Measurements from ENCODE around the gene KCNJ6. TPM values are rescaled to one million over a fixed set of nuclear protein-coding genes. Genes with fewer than 3 reads are reported as not detected.

Gene KCNJ6
- total RNA-seq, 1 donor from 2014 or later = not detected

DNA sequence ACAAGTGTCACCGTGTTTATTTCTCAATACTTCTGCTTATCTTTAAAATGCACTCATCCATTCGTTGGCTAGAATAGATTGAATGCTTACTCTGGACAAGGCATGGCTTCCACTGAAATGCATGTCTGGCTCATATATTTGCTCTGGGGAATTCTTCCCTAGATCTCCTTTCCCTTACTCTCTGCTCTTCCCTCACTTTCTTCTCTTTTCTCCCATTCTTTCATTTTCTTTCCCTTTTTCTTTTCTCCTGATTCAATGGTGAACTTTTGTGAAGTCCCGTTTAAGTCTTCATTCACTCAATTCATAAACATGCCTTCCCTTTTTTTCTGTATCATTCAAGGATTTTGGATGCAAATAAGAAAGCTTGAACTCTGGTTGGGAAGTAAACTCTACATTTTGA, 315.2 kb downstream of the KCNJ6 start:
- H3K4me2 ChIP-seq = no peak overlapping the region
- H3K4me1 Mint-ChIP-seq = no peaks in the 10 kb centered on the region
- no peak overlapping the region for H3K27ac Mint-ChIP-seq
- DNase-seq (ENCODE audit: low spot score) = no peak
- no peaks in the 10 kb centered on the region for H3K4me1 ChIP-seq
- no peak overlapping the region for H3K27ac ChIP-seq
- H3K9ac ChIP-seq = no peak overlapping the region
- no peaks in the 10 kb centered on the region for H3K27me3 ChIP-seq
- H2AFZ ChIP-seq (replicated peaks) = no peak overlapping the region
- H3K4me3 ChIP-seq = no peak overlapping the region
- H3K9me3 Mint-ChIP-seq = peaks cover 2% of the 10 kb centered on the region
- no peaks in the 10 kb centered on the region for H3K36me3 Mint-ChIP-seq
- no peaks in the 10 kb centered on the region for H3F3A ChIP-seq (ENCODE audit: low read depth)
- H3K79me2 ChIP-seq (ENCODE audit: low read depth) = no peaks in the 10 kb centered on the region
- H3K4me3 Mint-ChIP-seq = no peak overlapping the region
- peaks cover 2% of the 10 kb centered on the region for H3K27me3 Mint-ChIP-seq (ENCODE audit: insufficient read depth, low read depth)
- no peaks in the 10 kb centered on the region for H3K36me3 ChIP-seq
- TF ChIP-seq EZH2 (IDR thresholded peaks at IDR 0.05) = no peak
- no peak for TF ChIP-seq EZH2phosphoT487 (IDR thresholded peaks at IDR 0.05)
- TF ChIP-seq, protein P1, sequence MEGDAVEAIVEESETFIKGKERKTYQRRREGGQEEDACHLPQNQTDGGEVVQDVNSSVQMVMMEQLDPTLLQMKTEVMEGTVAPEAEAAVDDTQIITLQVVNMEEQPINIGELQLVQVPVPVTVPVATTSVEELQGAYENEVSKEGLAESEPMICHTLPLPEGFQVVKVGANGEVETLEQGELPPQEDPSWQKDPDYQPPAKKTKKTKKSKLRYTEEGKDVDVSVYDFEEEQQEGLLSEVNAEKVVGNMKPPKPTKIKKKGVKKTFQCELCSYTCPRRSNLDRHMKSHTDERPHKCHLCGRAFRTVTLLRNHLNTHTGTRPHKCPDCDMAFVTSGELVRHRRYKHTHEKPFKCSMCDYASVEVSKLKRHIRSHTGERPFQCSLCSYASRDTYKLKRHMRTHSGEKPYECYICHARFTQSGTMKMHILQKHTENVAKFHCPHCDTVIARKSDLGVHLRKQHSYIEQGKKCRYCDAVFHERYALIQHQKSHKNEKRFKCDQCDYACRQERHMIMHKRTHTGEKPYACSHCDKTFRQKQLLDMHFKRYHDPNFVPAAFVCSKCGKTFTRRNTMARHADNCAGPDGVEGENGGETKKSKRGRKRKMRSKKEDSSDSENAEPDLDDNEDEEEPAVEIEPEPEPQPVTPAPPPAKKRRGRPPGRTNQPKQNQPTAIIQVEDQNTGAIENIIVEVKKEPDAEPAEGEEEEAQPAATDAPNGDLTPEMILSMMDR (IDR thresholded peaks at IDR 0.05) = no peak
- H3K9me3 ChIP-seq (ENCODE audit: low read depth) = no peaks in the 10 kb centered on the region
- H4K20me1 ChIP-seq (ENCODE audit: low read depth) = no peaks in the 10 kb centered on the region

DNA sequence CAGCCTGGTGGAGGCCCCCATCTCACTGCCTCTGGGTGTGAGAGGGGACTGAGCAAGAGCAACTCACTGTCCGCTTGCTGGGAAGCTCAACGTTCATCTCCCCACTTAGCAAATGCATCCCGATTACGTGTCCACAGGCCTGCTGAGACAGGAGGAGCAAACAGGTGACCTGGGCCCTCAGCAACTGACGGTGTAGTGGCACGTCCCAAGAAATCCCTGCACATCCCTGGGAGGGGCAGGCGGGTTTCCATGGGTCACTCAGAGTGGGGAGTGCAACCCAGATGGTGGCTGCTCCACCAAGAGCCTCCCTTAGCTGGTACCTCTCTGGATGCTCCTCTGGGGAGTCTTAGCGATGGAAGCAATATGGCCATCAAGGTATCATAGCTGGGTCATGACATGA, 320.3 kb downstream of the KCNJ6 start:
- peaks cover 34% of the 10 kb centered on the region for H3K4me1 ChIP-seq
- H2AFZ ChIP-seq (replicated peaks) = no peak overlapping the region
- no peak for TF ChIP-seq EZH2phosphoT487 (IDR thresholded peaks at IDR 0.05)
- no peak for TF ChIP-seq EZH2 (IDR thresholded peaks at IDR 0.05)
- TF ChIP-seq, protein P1 (IDR thresholded peaks at IDR 0.05) = no peak
- Mint-ChIP-seq H3K27me3 (ENCODE audit: insufficient read depth, low read depth) (peaks cover 15% of the 10 kb centered on the region), H3K4me1 (peaks cover 24% of the 10 kb centered on the region), H3K4me3 (no peak overlapping the region), H3K36me3 (no peaks in the 10 kb centered on the region), H3K27ac (no peak overlapping the region), H3K9me3 (peaks cover 2% of the 10 kb centered on the region)
- peaks cover 26% of the 10 kb centered on the region for H3F3A ChIP-seq (ENCODE audit: low read depth)
- H3K4me2 ChIP-seq = no peak overlapping the region
- no peak overlapping the region for H3K27ac ChIP-seq
- H3K4me3 ChIP-seq = no peak overlapping the region
- H3K27me3 ChIP-seq = no peaks in the 10 kb centered on the region
- no peaks in the 10 kb centered on the region for H3K36me3 ChIP-seq
- DNase-seq (ENCODE audit: low spot score) = no peak
- peaks cover 4% of the 10 kb centered on the region for H4K20me1 ChIP-seq (ENCODE audit: low read depth)
- H3K9ac ChIP-seq = no peak overlapping the region
- H3K9me3 ChIP-seq (ENCODE audit: low read depth) = no peaks in the 10 kb centered on the region
- no peaks in the 10 kb centered on the region for H3K79me2 ChIP-seq (ENCODE audit: low read depth)

DNA sequence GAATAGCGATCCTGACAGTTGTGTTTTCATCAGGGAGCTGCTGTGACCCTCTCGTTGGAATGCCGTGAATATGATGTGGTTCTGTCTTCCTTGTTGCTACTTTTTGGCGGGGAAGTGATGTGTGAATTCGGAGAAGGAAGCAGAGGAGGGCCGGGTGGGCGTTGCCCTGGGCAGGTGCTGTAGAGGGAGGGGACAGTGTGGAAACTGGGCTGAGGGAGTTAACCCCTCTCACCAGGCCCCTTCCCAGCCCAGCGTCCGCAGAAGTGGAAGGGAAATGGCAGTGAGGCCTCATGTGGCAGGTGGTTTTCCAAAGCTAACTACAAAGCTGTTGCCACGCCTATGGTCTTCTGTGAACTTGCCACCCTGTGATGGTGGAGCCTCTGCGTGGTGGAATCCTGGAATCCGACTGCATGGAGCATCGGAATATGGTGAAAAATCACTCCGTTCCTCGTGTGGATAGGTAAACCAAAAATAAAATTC, 321.7 kb downstream of the KCNJ6 start:
- Mint-ChIP-seq H3K9me3 (peaks cover 2% of the 10 kb centered on the region), H3K4me3 (no peak overlapping the region), H3K27me3 (ENCODE audit: insufficient read depth, low read depth) (peaks cover 15% of the 10 kb centered on the region), H3K36me3 (no peaks in the 10 kb centered on the region), H3K27ac (no peak overlapping the region), H3K4me1 (peaks cover 24% of the 10 kb centered on the region)
- H3F3A ChIP-seq (ENCODE audit: low read depth) = peaks cover 26% of the 10 kb centered on the region
- DNase-seq (ENCODE audit: low spot score) = no peak
- TF ChIP-seq, protein P1 (IDR thresholded peaks at IDR 0.05) = no peak
- no peak for TF ChIP-seq EZH2 (IDR thresholded peaks at IDR 0.05)
- no peak for TF ChIP-seq EZH2phosphoT487 (IDR thresholded peaks at IDR 0.05)
- no peak overlapping the region for H3K27ac ChIP-seq
- no peak overlapping the region for H2AFZ ChIP-seq (replicated peaks)
- no peaks in the 10 kb centered on the region for H3K9me3 ChIP-seq (ENCODE audit: low read depth)
- no peaks in the 10 kb centered on the region for H3K36me3 ChIP-seq
- H3K4me1 ChIP-seq = peaks cover 38% of the 10 kb centered on the region
- peaks cover 4% of the 10 kb centered on the region for H4K20me1 ChIP-seq (ENCODE audit: low read depth)
- H3K9ac ChIP-seq = no peak overlapping the region
- H3K4me3 ChIP-seq = no peak overlapping the region
- no peaks in the 10 kb centered on the region for H3K79me2 ChIP-seq (ENCODE audit: low read depth)
- H3K4me2 ChIP-seq = no peak overlapping the region
- no peaks in the 10 kb centered on the region for H3K27me3 ChIP-seq
